Measurements from ENCODE around the gene PGF. TPM values are rescaled to one million over a fixed set of nuclear protein-coding genes. Genes with fewer than 3 reads are reported as not detected.
"Not testable (repeated sequence)": the region's sequence is repeated elsewhere in the genome, so short reads cannot be mapped to it uniquely, and the experiment has no call there.

Gene PGF
- total RNA-seq: under 1 TPM in 1 of 2 experiments, not detected in 1; 0.28 TPM

GRCh38 chr14:74955229-74956026 lies at the start of gene PGF:
TSS of gene PGF (minus strand) at chr14:74955597. CDS start at chr14:74955242, 355 bp downstream.
- POLR2A ChIA-PET: interaction anchor here (0.9 kb wide), 1 partner anchor 347 kb away, joined by 5 read pairs; no protein-coding TSS in a partner anchor
- peaks cover 22% of the 10 kb centered on the region for H3K27me3 Mint-ChIP-seq
- H3K9me3 Mint-ChIP-seq: no peaks in the 10 kb centered on the region
- ATAC-seq (ENCODE audit: low read depth) (peak; percentile 75), DNase-seq (peak; percentile 58)
- H3K4me1 Mint-ChIP-seq: peaks cover 2% of the 10 kb centered on the region
- H3K27ac Mint-ChIP-seq: no peak within 1 kb of the TSS
- H3K4me3 Mint-ChIP-seq: peak within 1 kb of the TSS; percentile 71
- H3K36me3 Mint-ChIP-seq: no peaks in the 10 kb centered on the region

GRCh38 chr14:75003250-75004027 lies 48.0 kb upstream of the PGF start:
- peaks cover 3% of the 10 kb centered on the region for H3K9me3 Mint-ChIP-seq
- no peak for DNase-seq
- POLR2A ChIA-PET: interaction anchor here (0.6 to 1.8 kb wide), 7 partner anchors 10 to 122 kb away, joined by 3 to 9 read pairs (median 4); partner anchors contain the start of genes ACYP1 and MLH3
- ATAC-seq (ENCODE audit: low read depth): no peak
- H3K27ac Mint-ChIP-seq: peak overlapping the region; percentile 84
- peaks cover 27% of the 10 kb centered on the region for H3K36me3 Mint-ChIP-seq
- peaks cover 30% of the 10 kb centered on the region for H3K4me1 Mint-ChIP-seq
- peaks cover 6% of the 10 kb centered on the region for H3K27me3 Mint-ChIP-seq
- peak overlapping the region; percentile 95 for H3K4me3 Mint-ChIP-seq

DNA sequence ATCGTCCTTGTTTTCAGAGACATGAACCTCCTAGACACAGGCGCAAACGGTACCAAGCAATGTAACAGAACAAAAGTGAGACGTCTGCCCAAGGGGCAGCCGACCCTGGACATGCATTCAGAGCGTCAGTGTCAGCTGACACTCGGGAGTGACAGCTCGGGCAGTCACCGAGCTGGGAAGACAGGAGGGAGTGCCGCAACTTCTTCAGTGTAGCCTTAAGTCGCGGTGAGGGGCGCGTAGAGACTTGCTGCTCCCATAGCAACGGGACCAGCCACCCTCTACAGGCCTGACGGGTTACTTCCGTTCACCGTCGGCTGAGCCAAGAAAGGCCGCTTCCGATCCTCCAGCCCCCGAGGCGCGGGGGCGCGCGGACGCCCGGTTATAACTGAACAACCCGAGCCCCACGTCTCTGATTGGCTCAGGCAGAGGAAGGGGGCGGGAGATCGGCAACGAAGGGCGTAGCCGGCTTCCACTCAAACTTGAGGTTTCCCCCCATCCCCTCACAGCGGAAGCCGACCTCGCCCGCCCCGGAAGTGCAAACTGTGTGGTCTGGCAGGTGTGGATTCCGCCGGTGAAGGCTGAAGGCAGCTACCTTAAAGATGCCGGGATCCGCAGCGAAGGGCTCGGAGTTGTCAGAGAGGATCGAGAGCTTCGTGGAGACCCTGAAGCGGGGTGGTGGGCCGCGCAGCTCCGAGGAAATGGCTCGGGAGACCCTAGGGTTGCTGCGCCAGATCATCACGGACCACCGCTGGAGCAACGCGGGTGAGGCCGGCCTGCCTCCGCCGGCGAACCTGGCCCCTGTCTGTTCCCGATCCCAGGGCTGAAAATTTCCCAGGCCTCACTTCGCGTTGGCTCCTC lies 47.2 kb upstream of the PGF start, which contains the start of gene EIF2B2:
EIF2B2 (plus strand) TSS at position 530 of the 858 bp plus-strand sequence; CDS start at position 600, 70 bp downstream.
- ATAC-seq (ENCODE audit: low read depth): peak; percentile 98
- peak; percentile 98 for DNase-seq
- H3K27ac Mint-ChIP-seq: peak within 1 kb of the TSS; percentile 84
- peaks cover 7% of the 10 kb centered on the region for H3K27me3 Mint-ChIP-seq
- POLR2A ChIA-PET: interaction anchor here (0.7 to 1.8 kb wide), 6 partner anchors 11 to 122 kb away, joined by 3 to 9 read pairs (median 4); partner anchors contain the start of genes ACYP1 and MLH3
- H3K4me3 Mint-ChIP-seq: peak within 1 kb of the TSS; percentile 95
- peaks cover 26% of the 10 kb centered on the region for H3K36me3 Mint-ChIP-seq
- H3K4me1 Mint-ChIP-seq: peaks cover 30% of the 10 kb centered on the region
- peaks cover 3% of the 10 kb centered on the region for H3K9me3 Mint-ChIP-seq

GRCh38 chr14:75001899-75002298 lies 46.5 kb upstream of the PGF start:
- H3K36me3 Mint-ChIP-seq: peaks cover 20% of the 10 kb centered on the region
- no peak for DNase-seq
- H3K4me3 Mint-ChIP-seq: peak overlapping the region; percentile 95
- H3K27me3 Mint-ChIP-seq: peaks cover 7% of the 10 kb centered on the region
- peaks cover 27% of the 10 kb centered on the region for H3K4me1 Mint-ChIP-seq
- no peak for ATAC-seq (ENCODE audit: low read depth)
- POLR2A ChIA-PET: interaction anchor here (1.0 kb wide), 1 partner anchor 119 kb away, joined by 3 read pairs; no protein-coding TSS in a partner anchor
- peaks cover 3% of the 10 kb centered on the region for H3K9me3 Mint-ChIP-seq
- H3K27ac Mint-ChIP-seq: peak overlapping the region; percentile 84

- Mint-ChIP-seq H3K9me3 (peaks cover 3% of the 10 kb centered on the region), H3K36me3 (peaks cover 16% of the 10 kb centered on the region), H3K4me3 (no peak overlapping the region), H3K27me3 (peaks cover 7% of the 10 kb centered on the region), H3K27ac (no peak overlapping the region), H3K4me1 (peaks cover 27% of the 10 kb centered on the region)
- POLR2A ChIA-PET: no interaction called here
- DNase-seq (no peak), ATAC-seq (ENCODE audit: low read depth) (no peak)
Measured at GRCh38 chr14:75001261-75001660, 45.9 kb upstream of the PGF start.

GRCh38 chr14:74995781-74996180 lies 40.4 kb upstream of the PGF start:
- DNase-seq; H3K4me1 Mint-ChIP-seq; H3K27ac Mint-ChIP-seq; H3K36me3 Mint-ChIP-seq; ATAC-seq (ENCODE audit: low read depth); H3K4me3 Mint-ChIP-seq; H3K9me3 Mint-ChIP-seq; POLR2A ChIA-PET: not testable (repeated sequence)
- peaks cover 21% of the 10 kb centered on the region for H3K27me3 Mint-ChIP-seq

DNA sequence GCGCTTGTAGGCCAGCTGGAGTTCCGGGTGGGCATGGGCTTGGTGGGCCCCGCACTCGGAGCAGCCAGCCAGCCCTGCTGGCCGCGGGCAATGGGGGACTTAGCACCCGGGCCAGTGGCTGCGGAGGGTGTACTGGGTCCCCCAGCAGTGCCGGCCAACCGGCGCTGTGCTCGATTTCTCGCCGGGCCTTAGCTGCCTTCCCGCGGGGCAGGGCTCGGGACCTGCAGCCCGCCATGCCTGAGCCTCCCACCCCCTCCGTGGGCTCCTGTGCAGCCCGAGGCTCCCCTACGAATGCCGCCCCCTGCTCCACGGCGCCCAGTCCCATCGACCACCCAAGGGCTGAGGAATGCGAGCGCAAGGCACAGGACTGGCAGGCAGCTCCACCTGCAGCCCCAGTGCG lies 38.8 kb upstream of the PGF start:
- DNase-seq; H3K27ac Mint-ChIP-seq; H3K4me1 Mint-ChIP-seq; H3K9me3 Mint-ChIP-seq; H3K36me3 Mint-ChIP-seq; ATAC-seq (ENCODE audit: low read depth); POLR2A ChIA-PET; H3K4me3 Mint-ChIP-seq: not testable (repeated sequence)
- H3K27me3 Mint-ChIP-seq: peaks cover 17% of the 10 kb centered on the region

DNA sequence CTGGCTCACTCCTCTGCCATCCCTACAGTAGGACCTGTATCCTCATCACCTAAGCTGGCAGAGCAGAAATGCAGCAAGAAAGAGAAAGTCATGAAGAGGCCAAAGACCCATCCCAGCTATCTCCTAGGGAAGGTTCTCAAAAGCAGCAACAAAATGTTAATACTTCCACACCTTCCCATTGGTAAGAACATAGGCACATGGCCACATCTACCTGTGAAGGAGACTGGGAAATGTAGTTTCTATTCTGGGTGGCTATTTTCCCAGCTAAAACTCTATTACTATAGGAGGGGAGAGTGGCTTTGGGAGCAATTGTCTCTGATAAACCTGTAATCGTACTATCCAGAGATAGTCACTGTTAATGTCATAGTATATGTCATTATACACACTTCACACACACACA lies 33.6 kb upstream of the PGF start:
- H3K36me3 Mint-ChIP-seq: no peaks in the 10 kb centered on the region
- H3K27me3 Mint-ChIP-seq: peaks cover 14% of the 10 kb centered on the region
- H3K9me3 Mint-ChIP-seq: peaks cover 4% of the 10 kb centered on the region
- no peak overlapping the region for H3K27ac Mint-ChIP-seq
- no peak overlapping the region for H3K4me3 Mint-ChIP-seq
- POLR2A ChIA-PET: no interaction called here
- no peaks in the 10 kb centered on the region for H3K4me1 Mint-ChIP-seq
- ATAC-seq (ENCODE audit: low read depth) (no peak), DNase-seq (no peak)

- no peak for DNase-seq
- POLR2A ChIA-PET: no interaction called here
- no peak for ATAC-seq (ENCODE audit: low read depth)
- Mint-ChIP-seq H3K4me3 (no peak overlapping the region), H3K27ac (no peak overlapping the region), H3K4me1 (no peaks in the 10 kb centered on the region), H3K27me3 (peaks cover 9% of the 10 kb centered on the region), H3K9me3 (no peaks in the 10 kb centered on the region), H3K36me3 (no peaks in the 10 kb centered on the region)
Measured at GRCh38 chr14:74988131-74988530, 32.7 kb upstream of the PGF start.

GRCh38 chr14:74985806-74986205 lies 30.4 kb upstream of the PGF start:
- DNase-seq: no peak
- ATAC-seq (ENCODE audit: low read depth): no peak
- no peaks in the 10 kb centered on the region for H3K9me3 Mint-ChIP-seq
- no peak overlapping the region for H3K4me3 Mint-ChIP-seq
- no peaks in the 10 kb centered on the region for H3K36me3 Mint-ChIP-seq
- peaks cover 6% of the 10 kb centered on the region for H3K27me3 Mint-ChIP-seq
- no peak overlapping the region for H3K27ac Mint-ChIP-seq
- H3K4me1 Mint-ChIP-seq: no peaks in the 10 kb centered on the region
- POLR2A ChIA-PET: no interaction called here

- Mint-ChIP-seq H3K36me3 (no peaks in the 10 kb centered on the region), H3K27ac (no peak overlapping the region), H3K4me3 (no peak overlapping the region), H3K4me1 (no peaks in the 10 kb centered on the region), H3K27me3 (peaks cover 6% of the 10 kb centered on the region), H3K9me3 (no peaks in the 10 kb centered on the region)
- DNase-seq: no peak
- POLR2A ChIA-PET: no interaction called here
- ATAC-seq (ENCODE audit: low read depth): no peak
Measured at GRCh38 chr14:74985028-74985310, 29.6 kb upstream of the PGF start.

DNA sequence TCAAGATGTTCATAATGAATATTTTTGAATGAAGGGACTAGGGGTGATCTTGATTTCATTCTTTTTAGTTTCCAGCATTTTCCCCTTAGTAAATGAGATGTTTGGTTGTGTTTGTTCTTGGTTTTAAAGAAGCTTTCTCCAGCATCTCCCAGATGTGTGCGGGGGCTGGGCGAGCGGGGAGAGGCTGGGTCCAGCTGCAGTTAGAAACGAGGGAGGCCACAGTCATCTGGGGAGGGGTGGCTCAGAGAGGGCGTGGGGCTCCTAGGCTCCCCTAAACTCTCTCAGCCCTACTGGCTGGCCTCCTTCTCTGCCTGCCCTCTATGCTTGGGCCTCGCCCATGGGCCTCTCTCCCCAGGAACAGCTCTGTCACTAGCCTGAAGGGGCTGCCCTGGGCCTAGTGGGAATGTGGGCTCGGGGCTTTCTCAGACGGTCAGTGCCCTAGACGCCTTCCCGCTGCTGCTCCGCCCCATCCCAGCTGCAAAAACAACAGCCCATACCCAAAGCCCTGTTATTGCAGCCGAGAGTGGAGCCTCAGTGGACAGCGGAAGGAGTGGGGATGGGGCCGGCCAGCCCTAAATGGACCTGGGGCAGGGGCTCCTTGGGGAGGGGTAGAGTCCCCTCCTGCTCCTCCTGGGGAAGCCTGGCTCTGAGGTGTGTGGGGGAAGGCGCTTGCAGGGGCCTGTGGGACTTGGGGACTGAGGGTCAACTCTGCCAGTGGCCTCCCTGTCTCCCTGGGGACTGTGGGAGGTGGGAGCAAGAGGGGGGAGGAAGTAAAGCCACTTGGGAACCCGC lies 29.0 kb upstream of the PGF start:
- peaks cover 6% of the 10 kb centered on the region for H3K27me3 Mint-ChIP-seq
- H3K27ac Mint-ChIP-seq: no peak overlapping the region
- POLR2A ChIA-PET: no interaction called here
- no peaks in the 10 kb centered on the region for H3K4me1 Mint-ChIP-seq
- no peak for ATAC-seq (ENCODE audit: low read depth)
- no peaks in the 10 kb centered on the region for H3K9me3 Mint-ChIP-seq
- H3K36me3 Mint-ChIP-seq: no peaks in the 10 kb centered on the region
- no peak for DNase-seq
- no peak overlapping the region for H3K4me3 Mint-ChIP-seq
